ENCODE results near the gene EBF4.

The EBF4 gene

GRCh38 chr20:2799688-2800520 is 107.3 kb downstream of the EBF4 start:
- no peak for DNase-seq (ENCODE audit: low read depth)

GRCh38 chr20:2800521-2801285 is 108.1 kb downstream of the EBF4 start, which contains the start of gene CPXM1:
CPXM1 (minus strand) TSS chr20:2800627; CDS start chr20:2800572, 55 bp downstream.
- no peak for DNase-seq (ENCODE audit: low read depth)
- no peak for TF ChIP-seq CTCF (IDR thresholded peaks at IDR 0.05; ENCODE audit: low read depth, low read length, missing control alignments)
- H3K4me3 ChIP-seq (ENCODE audit: low read depth, low read length): peak within 1 kb of the TSS; percentile 43

More at GRCh38 chr20:2799688-2800520, 107.3 kb downstream of the EBF4 start:
- H3K4me3 ChIP-seq (ENCODE audit: low read depth, low read length): peak overlapping the region; percentile 43
- TF ChIP-seq CTCF (IDR thresholded peaks at IDR 0.05; ENCODE audit: low read depth, low read length, missing control alignments): no peak

GRCh38 chr20:2801286-2801728 is 108.7 kb downstream of the EBF4 start:
- DNase-seq (ENCODE audit: low read depth): no peak

GRCh38 chr20:2804041-2804828 is 111.7 kb downstream of the EBF4 start:
- no peak for TF ChIP-seq CTCF (IDR thresholded peaks at IDR 0.05; ENCODE audit: low read depth, low read length, missing control alignments)
- no peak for DNase-seq (ENCODE audit: low read depth)
- no peak overlapping the region for H3K4me3 ChIP-seq (ENCODE audit: low read depth, low read length)

More at GRCh38 chr20:2801286-2801728, 108.7 kb downstream of the EBF4 start:
- no peak for TF ChIP-seq CTCF (IDR thresholded peaks at IDR 0.05; ENCODE audit: low read depth, low read length, missing control alignments)
- H3K4me3 ChIP-seq (ENCODE audit: low read depth, low read length): no peak overlapping the region

- DNase-seq (ENCODE audit: low read depth): no peak
- H3K4me3 ChIP-seq (ENCODE audit: low read depth, low read length): no peak overlapping the region
- no peak for TF ChIP-seq CTCF (IDR thresholded peaks at IDR 0.05; ENCODE audit: low read depth, low read length, missing control alignments)
These were observed 112.5 kb downstream of the EBF4 start for GRCh38 chr20:2804852-2805688.

Measured in GM12864 (cell line).